ENCODE results near the gene LRRC30.

GRCh38 chr18:7261199-7261598 lies 30.3 kb downstream of the LRRC30 start:
- TF ChIP-seq CTCF (conservative IDR thresholded peaks at IDR 0.05 in 1 of 2, IDR thresholded peaks at IDR 0.05 in 1 of 2; ENCODE audit: low read depth in 1 of 2, low read length in 2 of 2) (no peak), EZH2 (IDR thresholded peaks at IDR 0.05; ENCODE audit: low read length, missing control alignments) (no peak)

Measured in fibroblast of lung (primary cell).